K562 (cell line): ENCODE data around the gene MGA. TPM values are rescaled to one million over a fixed set of nuclear protein-coding genes. Genes with fewer than 3 reads are reported as not detected.

Source experiments
- KAT2B ChIP-seq: IDR thresholded peaks from one replicate; pipeline ENCODE4 v1.6.1; 2012; ENCODE audit warnings: low read depth, mild to moderate bottlenecking, control low read depth, inconsistent platforms, low read length, moderate library complexity
- SRSF3 ChIP-seq: fragments of 200-400 bp; formaldehyde crosslinking; IDR thresholded peaks from 2 replicates; pipeline ENCODE4 v1.6.1; 2016; ENCODE audit warnings: mild to moderate bottlenecking, low read length, moderate library complexity; ENCODE audit not compliant: insufficient read depth
- STAG1 ChIP-seq: sonication (generic); formaldehyde crosslinking; IDR thresholded peaks from 2 replicates; pipeline ENCODE4 v1.5.0; 2020; ENCODE audit warnings: missing genetic modification reagents, borderline replicate concordance
- polyA plus RNA-seq, 8 experiments: library from polyadenylated mRNA; depleted of rRNA in 4 of 8; stranded (reverse) in 5 of 8; unstranded in 3 of 8; fragments of >200 nt; fragmentation: Nextera tagmentation in 2 of 8; fragmentation: Illumina TruSeq in 1 of 8; extraction: Ambion mirVana in 2 of 8; extraction: Trizol in 1 of 8; gene quantifications; 2 replicates each; pipeline versions ENCODE4 v1.2.1 to v1.2.3, GENCODE V29; 2011 to 2014; ENCODE audit warnings: inconsistent platforms in 1 of 8, missing spikeins in 1 of 8
- total RNA-seq, 7 experiments: library from RNA; depleted of rRNA in 6 of 7; stranded (reverse); fragments of >200 nt in 6 of 7; fragmentation: Illumina TruSeq in 2 of 7; extraction: Trizol in 2 of 7; gene quantifications; 2 replicates each; pipeline versions ENCODE4 v1.2.1 to v1.2.3, GENCODE V29; 2011 to 2021; ENCODE audit warnings: low replicate concordance in 1 of 7
- TF ChIP-seq, protein P1 (sequence below): fragments of 450-650 bp; IDR thresholded peaks from 2 replicates; pipeline ENCODE4 v1.6.1; 2016; ENCODE audit warnings: mild to moderate bottlenecking, moderate library complexity
- TF ChIP-seq, protein P2 (sequence below), 2 experiments: fragments of 450-650 bp; IDR thresholded peaks; 2 replicates each; pipeline ENCODE4 v1.6.1; 2016
- TF ChIP-seq, protein P3 (sequence below): IDR thresholded peaks from 2 replicates; pipeline ENCODE4 v1.6.1; 2012; ENCODE audit warnings: low read depth, low read length, improper control_type of control experiment, borderline replicate concordance

The MGA gene
- total and polyA plus RNA-seq, 9 of the 15 experiments (the other 6 are each of a cell fraction or from before 2014, with no cell fraction given) = 4.7 to 56.1 (median 21.1) TPM

DNA sequence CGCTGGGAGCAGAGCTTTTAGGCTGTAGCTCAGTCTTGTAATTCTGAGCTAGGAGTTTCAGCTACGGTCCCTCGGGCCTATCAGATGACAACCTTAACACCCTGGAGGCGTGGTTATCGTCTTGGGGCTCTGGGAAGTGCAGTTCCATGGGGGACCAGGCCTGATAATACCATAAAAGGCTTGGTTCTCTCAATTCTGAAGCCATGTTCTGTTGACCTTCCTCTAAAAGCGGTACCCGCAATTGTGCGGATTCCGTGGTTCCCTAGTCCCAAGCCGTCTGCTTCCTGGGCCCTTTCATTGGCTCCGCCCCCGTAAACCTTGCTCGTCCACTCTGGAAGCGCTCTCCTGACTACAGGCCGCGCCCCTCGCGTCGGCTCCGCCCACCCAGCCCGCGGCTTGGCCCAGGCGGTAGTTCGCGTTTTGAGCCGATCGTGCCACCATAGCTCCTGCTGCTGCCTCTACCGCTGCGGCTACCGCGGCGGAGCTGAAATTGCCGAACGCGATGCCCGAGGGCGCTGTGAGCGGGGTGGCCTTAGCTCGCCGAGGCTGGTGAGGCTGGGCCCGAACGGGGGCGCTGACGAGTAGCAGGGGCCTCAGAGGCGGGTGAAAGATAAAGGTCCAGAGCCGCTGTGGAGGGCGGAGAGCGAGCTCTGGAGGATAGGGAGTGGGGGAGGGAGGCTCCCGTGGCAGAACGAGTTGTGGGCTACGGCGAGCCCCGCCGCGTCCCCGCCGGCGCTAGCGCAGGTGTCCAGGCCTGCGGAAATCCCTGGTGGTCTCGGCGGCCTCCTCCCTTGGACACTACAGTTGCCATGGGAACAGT is 114.1 kb downstream of the MGA start, which contains the start of gene MAPKBP1 (continued):
- TF ChIP-seq, protein P1, sequence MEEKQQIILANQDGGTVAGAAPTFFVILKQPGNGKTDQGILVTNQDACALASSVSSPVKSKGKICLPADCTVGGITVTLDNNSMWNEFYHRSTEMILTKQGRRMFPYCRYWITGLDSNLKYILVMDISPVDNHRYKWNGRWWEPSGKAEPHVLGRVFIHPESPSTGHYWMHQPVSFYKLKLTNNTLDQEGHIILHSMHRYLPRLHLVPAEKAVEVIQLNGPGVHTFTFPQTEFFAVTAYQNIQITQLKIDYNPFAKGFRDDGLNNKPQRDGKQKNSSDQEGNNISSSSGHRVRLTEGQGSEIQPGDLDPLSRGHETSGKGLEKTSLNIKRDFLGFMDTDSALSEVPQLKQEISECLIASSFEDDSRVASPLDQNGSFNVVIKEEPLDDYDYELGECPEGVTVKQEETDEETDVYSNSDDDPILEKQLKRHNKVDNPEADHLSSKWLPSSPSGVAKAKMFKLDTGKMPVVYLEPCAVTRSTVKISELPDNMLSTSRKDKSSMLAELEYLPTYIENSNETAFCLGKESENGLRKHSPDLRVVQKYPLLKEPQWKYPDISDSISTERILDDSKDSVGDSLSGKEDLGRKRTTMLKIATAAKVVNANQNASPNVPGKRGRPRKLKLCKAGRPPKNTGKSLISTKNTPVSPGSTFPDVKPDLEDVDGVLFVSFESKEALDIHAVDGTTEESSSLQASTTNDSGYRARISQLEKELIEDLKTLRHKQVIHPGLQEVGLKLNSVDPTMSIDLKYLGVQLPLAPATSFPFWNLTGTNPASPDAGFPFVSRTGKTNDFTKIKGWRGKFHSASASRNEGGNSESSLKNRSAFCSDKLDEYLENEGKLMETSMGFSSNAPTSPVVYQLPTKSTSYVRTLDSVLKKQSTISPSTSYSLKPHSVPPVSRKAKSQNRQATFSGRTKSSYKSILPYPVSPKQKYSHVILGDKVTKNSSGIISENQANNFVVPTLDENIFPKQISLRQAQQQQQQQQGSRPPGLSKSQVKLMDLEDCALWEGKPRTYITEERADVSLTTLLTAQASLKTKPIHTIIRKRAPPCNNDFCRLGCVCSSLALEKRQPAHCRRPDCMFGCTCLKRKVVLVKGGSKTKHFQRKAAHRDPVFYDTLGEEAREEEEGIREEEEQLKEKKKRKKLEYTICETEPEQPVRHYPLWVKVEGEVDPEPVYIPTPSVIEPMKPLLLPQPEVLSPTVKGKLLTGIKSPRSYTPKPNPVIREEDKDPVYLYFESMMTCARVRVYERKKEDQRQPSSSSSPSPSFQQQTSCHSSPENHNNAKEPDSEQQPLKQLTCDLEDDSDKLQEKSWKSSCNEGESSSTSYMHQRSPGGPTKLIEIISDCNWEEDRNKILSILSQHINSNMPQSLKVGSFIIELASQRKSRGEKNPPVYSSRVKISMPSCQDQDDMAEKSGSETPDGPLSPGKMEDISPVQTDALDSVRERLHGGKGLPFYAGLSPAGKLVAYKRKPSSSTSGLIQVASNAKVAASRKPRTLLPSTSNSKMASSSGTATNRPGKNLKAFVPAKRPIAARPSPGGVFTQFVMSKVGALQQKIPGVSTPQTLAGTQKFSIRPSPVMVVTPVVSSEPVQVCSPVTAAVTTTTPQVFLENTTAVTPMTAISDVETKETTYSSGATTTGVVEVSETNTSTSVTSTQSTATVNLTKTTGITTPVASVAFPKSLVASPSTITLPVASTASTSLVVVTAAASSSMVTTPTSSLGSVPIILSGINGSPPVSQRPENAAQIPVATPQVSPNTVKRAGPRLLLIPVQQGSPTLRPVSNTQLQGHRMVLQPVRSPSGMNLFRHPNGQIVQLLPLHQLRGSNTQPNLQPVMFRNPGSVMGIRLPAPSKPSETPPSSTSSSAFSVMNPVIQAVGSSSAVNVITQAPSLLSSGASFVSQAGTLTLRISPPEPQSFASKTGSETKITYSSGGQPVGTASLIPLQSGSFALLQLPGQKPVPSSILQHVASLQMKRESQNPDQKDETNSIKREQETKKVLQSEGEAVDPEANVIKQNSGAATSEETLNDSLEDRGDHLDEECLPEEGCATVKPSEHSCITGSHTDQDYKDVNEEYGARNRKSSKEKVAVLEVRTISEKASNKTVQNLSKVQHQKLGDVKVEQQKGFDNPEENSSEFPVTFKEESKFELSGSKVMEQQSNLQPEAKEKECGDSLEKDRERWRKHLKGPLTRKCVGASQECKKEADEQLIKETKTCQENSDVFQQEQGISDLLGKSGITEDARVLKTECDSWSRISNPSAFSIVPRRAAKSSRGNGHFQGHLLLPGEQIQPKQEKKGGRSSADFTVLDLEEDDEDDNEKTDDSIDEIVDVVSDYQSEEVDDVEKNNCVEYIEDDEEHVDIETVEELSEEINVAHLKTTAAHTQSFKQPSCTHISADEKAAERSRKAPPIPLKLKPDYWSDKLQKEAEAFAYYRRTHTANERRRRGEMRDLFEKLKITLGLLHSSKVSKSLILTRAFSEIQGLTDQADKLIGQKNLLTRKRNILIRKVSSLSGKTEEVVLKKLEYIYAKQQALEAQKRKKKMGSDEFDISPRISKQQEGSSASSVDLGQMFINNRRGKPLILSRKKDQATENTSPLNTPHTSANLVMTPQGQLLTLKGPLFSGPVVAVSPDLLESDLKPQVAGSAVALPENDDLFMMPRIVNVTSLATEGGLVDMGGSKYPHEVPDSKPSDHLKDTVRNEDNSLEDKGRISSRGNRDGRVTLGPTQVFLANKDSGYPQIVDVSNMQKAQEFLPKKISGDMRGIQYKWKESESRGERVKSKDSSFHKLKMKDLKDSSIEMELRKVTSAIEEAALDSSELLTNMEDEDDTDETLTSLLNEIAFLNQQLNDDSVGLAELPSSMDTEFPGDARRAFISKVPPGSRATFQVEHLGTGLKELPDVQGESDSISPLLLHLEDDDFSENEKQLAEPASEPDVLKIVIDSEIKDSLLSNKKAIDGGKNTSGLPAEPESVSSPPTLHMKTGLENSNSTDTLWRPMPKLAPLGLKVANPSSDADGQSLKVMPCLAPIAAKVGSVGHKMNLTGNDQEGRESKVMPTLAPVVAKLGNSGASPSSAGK = peak; percentile 57
- TF ChIP-seq STAG1 (CRISPR knock-in tag) (no peak; the same call in 1 of the 2 replicates), KAT2B (no peak), SRSF3 (no peak)
- TF ChIP-seq, protein P2, sequence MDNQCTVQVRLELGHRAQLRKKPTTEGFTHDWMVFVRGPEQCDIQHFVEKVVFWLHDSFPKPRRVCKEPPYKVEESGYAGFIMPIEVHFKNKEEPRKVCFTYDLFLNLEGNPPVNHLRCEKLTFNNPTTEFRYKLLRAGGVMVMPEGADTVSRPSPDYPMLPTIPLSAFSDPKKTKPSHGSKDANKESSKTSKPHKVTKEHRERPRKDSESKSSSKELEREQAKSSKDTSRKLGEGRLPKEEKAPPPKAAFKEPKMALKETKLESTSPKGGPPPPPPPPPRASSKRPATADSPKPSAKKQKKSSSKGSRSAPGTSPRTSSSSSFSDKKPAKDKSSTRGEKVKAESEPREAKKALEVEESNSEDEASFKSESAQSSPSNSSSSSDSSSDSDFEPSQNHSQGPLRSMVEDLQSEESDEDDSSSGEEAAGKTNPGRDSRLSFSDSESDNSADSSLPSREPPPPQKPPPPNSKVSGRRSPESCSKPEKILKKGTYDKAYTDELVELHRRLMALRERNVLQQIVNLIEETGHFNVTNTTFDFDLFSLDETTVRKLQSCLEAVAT (IDR thresholded peaks at IDR 0.05) = 0 out of 4 replicates have a peak, but pooled peaks of 1 of the 2 experiments have one; percentile 71
- TF ChIP-seq, protein P3, sequence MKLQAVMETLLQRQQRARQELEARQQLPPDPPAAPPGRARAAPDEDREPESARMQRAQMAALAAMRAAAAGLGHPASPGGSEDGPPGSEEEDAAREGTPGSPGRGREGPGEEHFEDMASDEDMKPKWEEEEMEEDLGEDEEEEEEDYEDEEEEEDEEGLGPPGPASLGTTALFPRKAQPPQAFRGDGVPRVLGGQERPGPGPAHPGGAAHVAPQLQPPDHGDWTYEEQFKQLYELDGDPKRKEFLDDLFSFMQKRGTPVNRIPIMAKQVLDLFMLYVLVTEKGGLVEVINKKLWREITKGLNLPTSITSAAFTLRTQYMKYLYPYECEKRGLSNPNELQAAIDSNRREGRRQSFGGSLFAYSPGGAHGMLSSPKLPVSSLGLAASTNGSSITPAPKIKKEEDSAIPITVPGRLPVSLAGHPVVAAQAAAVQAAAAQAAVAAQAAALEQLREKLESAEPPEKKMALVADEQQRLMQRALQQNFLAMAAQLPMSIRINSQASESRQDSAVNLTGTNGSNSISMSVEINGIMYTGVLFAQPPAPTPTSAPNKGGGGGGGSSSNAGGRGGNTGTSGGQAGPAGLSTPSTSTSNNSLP = no peak
